Stimulated activated CD4-positive, alpha-beta T cell treated with anti-CD3 and anti-CD28 coated beads, Interleukin-1b, Interleukin-23, amount 100 ng/mL, for 48 hours (primary cell): ENCODE data around the gene LBH.
A peak's percentile ranks its signal among the peaks of the same experiment; 100 is the strongest.

Source experiments
- DNase-seq: peaks from one replicate; pipeline ENCODE4 v3.0.0-alpha.2; 2020

Gene LBH

DNA sequence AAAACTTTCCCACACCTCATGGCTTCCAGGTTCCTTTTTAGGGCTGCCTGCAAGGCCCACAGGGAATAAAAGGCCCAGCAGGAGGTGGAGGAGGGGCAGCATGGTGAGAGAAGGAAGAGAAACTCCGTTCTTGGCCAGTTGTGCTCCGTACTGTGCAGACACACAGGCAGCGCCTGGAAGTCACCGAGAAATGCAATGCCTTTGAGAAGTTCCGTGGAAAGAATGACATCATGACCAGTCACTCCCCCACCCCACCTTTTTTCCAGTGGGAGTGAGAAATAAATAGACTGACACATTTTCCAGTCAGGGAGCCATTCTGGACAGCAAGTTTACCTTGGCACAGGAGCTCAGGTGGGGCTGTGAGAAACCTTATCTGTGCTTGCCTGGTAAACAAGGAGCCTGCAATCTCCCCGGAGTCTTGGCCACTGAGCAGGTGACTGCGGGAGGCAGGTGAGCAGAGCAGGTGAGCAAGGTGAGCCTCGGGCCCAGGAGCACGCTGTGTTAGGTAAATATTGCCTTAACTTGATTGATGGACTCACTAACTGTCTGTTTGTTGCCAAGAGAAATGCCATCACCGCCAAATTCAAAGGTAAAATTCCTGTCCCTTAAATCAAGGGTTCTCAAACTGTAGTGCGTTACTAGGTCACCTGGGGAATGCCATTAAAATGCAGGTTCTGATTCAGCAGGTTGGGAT lies 13.5 kb upstream of the LBH start:
- no peak for DNase-seq

DNA sequence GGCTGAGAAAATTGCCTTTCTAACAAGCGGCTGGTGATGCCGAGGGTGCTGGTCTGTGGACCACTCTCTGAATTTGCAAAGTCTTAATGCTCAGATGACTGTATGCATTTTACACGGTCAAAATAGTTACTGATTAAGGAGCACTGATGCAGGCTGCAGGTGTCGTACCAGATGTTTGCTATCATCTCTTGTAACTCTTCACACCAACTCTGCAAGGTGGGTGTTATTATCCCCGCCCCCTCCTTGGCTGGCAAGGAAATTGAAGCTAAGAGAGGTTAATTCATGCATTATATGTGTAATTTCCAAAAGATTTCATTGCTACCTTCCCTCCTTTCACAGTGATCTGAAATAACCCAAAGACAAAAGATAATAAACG lies 13.0 kb upstream of the LBH start:
- DNase-seq, result no peak

DNA sequence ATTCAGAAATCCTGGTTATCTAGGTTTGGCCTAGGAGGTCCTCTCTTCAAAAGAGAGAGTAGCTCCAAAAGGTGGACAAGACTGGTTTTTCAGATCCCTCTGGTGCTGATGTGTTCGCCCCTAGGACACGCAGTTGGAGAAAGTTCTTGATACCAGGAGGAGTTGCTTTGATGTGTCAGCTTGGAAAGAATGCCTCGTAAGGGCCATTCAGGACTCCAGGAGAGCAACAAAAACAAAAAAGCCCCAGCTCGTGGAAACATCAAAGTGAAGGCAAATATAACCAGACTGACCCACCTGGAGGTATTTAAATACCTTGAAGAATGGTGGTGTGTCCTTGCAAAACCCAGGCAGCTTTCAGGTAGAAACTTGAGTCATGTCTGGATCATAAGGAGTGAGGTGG lies 12.5 kb upstream of the LBH start:
- DNase-seq, result no peak

DNA sequence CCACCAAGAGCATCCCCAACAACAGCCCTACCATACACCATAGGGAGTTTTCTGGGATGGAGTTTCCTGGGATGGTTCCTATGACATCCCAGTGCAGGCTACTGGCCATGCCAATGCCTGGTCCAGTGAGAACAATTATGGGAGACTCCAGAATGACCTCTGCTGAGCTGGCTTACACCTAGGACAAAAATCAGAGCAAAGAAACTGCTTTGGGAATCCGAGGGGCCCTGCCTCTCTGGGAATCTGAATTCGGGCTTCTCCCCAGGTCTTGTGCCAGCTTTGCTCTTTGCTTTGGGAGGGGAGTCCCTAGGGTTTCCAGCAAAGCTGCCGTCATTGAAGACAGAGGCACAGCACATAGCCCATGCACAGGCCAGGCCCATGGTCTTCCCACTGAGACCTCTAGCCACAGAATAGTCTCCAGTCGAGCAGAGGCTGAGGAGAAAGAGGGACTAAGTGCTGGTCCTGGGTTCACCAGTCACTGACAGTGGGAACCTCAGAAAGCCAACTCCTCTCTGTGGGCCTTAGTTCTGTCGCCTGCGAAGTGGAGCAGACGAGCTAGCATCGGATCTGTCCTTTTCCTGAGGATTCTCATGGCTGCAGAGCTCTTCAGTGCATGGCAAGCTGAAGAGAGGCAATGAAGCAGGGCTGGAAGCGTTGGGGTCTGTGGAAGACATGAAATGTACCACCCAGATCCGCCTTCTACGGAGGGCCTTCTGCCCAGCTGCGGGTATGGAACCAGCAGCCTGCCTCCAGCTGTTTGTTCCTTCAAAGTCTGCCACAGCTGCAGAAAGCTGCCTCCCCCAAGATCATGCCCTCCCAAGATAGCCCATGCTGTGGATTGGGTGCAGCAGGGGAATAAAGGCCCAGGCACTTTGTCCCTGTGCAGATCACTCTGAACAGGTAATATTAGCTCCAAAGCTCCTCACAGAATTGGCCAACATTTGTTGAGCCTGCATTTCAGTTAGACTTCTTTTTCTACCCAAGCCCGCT lies 11.2 kb upstream of the LBH start:
- DNase-seq, result no peak

DNA sequence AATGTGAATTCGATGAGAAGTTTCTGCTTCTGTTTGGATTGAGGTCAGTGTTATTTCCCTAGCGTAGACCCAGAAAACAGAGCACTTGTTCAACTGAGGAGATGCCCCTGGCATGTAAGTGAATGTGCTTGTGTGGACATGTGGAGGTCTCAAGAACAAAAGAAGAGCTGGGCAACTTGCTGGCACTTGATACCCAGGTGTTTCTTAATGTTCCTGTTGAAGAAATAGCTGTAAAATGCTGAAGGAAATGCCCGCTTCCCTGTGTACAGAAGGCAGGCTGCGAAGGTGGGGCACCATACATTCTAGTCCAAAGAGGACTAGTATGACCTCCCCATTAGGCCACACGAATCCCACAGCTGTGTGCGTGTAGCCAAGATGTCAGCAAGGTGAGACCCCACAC lies 9.8 kb upstream of the LBH start:
- no peak for DNase-seq

DNA sequence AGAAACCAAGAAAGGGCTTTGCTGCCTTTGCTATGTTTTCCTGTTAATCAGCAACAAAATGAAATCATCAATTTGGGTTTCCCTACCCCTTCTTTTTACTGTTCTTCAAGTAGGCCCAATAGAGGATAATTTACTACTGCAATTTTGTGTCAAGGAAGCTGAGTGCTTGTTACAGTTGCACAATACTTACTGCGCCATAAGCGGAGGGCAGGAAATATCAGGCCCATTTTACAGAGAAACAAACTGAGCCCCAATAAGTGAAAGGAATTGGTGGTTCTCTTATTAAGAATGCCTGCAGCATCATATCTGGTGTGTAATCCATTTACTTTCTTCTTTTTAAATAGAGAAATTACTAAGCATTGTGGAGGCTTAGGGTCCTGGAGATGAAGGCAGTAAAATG lies 9.3 kb upstream of the LBH start:
- DNase-seq, result no peak

DNA sequence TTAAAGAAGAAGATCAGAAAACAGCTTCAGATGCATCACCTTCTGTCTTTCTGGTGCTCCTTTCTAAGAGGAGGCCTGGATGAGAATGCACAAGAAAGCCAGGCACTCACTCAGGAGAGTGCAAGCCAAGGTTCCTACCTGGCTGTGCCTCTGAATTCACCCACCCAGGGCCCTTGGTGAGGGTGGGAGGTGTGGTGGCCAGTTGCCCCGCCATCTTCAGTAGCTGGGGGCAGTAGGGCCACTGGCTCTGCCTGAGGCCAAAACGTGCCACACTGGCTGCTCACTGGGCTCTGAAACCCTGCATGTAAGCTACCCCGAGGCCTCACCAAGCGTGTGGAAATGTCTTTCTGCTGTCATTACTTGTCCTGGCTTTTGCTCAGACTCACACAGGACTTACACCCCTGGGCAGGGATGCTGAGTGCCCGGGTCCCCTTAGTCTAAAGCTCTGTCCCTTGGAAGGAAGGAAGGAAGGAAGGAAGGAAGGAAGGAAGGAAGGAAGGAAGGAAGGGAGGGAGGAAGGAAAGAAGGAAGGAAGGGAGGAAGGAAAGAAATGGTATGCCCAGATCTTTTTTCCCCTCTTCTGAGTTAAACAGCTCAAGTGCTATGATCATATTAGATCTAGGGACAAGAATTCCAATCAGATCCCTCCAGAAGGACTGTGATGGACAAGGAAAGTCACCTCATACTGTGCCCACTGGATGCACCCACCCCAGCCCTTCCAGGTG lies 8.5 kb upstream of the LBH start:
- DNase-seq, result no peak

DNA sequence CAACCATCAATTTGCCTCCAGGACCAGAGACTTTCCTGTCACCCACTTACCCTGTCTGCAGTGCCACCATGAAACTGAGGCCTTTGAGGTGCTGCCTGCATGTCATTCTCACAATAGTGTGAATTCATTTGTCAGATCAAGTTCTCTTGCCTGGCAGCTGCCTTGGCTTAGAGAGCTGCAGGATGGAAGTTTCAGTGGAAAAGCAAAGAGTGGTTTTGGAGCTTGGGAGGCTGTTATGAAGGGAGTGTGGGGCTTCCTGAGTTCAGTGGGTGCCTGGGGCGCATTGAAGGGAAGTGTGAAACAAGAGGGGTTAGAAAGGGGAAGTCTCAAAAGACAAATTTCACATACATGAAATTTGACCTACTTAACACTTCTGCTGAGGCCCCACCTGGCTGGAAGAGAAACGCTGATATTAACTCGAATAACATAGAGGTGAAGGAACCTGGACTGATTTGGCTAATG lies 7.9 kb upstream of the LBH start:
- no peak for DNase-seq

DNA sequence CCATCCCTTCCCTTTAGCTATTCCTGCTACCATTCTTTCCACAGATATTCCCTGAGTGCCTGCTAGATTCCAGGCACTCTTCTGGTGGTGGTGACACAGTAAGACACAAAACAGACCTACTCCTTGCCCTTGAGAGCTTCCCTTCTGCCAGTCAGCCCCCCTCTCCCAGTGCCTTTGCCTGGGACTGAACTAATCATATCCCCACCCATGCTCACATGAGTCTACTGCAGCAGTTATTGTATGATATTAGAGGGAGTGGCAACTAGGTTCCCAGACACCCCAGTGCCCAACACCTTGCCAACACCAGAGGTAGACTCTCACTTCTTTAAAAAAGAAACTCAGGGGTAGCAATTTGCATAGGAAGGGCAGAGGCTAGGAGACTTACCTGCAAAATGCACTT lies 7.2 kb upstream of the LBH start:
- no peak for DNase-seq

DNA sequence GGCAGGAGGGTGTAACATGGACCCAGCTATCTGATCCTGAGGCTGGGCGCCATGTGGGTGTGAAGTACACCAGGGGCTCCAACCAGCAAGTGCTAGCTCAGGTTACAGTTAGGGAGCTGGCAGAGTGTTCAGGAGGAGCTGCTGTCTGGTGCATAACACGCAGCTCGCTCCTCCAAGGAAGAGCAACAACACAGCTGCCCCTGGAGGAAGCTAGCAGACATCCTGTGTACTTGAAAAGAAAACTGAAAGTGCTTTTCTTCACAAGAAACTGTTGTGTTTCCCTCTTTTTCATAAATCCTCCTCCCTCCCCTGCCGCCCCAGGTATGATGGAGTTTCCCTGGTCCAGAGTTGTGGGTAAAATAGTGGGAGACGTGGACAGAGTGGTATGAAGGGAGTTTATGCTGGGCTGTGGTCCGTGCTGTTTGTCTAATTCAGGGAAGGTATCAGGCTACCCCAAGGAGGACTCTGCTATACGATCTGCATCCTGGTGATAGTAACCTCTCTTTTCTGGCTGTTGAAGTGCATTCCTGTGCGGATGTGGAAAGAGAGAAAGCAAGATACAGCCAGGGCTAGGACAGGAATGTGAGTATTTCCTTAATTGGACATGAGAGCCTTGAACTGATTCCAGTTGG lies 6.1 kb upstream of the LBH start:
- DNase-seq, result no peak

DNA sequence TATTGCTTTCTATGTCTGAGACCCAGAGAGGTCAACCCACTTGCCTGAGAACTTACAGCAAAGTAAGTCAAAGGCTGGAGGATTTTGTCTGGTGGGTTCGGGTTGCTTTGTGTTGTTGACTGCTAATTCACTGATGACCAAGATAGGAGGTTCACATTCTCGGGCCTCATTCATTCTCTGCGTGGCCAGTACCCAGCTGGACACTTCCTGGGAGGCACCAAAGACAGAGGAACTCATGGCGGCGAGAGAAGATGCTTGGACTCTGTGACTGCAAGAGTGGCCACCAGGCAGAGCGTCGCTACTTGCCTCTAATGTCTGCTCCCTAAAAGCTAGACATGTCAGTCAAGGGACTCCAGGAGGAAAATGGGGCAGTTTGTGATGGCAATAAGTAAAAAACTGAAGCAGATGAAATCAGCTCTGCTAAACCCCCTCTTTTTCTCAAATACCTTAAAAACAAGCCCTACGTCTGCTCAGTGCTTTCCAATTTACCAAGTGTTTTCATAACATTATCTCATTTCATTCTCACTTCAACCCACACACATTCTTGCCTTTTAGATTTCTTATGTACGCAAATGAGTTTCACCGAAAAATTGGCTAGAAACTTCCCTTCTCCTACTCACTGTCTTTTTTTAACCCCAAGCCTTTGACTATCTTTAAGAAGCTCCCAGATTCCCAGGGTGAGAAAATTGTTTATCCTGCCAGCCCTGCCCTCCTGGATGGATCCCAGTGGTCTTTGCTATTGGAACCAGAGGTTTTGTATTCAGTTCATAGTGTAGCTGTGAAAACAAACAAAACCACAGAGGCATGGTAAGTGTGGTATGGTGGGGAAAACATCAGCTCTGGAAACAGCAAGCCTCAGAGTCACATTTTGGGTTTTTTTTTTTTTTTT lies 4.9 kb upstream of the LBH start:
- no peak for DNase-seq

DNA sequence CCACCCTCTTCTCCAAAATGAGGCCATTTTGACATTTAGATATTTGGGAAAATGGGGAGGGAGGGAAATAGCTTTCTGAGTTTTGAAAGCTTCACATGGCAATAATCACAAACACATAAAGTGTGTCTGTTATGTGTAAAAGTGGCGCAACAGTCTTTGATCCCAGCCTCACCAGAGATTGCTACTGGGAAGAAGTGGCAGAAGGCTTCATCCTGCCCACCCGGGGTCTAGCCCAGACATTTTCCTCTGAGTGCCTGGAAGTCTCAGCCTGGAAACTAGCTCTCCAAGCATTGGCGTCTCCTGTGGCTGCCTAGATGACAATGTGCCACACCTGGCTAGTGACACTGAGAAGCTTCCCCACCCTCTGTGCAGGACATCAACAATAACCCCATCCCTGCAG lies 1.7 kb upstream of the LBH start:
- DNase-seq, result no peak

DNA sequence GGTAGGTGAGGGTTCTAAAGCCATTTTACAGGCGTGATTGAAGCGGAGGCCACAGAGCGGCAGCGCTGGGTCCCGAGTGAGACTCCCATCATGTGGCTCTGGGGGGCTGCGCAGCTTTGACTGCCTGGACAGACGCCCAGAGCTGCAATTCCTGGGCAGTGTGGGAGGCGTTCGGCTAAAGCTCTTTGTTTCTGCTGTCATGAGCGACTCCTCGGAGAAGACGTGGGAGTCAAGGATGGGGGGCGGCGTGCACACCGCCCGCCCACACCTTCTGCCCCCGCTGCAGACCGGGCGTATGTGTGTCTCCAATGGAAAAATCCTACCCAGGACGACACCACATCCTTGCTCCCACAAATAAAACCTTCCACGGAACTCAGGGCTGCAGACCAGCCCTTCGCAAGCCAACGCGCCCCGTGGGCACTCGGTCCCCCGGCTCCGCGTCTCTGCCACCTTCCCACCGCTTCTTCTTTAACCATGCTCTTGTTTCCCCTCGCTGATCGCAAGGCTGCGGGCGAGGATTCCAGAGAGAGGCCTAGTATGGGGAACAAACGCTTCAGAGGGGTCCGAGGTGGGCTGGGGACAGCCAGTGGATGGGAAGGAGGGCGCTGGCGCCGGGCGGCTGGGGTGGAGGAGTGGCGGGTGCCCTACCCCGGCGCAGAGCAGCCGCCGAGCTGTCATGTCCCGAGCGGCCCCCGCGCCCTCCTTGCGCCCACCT lies 680 bp upstream of the LBH start:
- DNase-seq, result no peak

DNA sequence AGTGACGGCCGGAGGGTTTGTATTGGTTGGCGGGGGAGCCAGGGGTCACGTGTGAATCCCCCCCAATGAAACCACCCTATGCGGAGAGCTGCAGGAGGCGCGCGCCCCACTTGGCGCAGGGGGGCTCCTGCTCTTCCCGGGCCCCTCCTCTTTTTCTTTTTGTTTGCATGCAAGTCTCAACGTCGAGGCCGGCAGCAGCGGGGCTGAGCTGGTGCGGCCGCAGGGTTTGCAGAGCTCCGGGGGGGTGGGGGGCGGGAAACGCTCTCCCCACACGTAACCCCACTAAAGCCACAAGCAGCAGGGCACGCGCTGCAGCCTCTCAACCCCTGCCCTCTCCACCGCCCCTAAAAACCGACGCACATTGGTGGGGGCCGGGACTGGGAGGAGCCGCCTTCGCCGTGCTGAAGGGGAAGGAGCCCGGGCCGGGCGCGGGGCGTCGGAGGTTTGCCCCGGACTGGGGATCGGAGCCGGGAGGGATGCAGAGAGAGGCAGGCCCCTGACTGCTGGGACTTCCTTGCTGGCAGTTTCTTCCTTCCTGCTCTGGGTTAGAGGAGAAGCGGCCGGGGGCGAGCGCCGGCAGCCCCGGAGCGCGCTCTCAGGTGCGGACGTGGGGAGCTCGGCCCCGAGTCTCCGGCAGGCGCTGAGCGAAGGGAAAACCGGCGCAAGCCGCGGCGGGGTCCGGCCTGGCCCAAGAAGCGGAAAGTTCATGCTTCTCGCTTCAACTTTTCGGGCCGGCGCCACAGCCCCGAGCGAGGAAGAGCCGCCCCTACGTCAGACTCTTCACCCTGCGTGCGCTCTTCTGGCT lies 864 bp downstream of the LBH start:
- DNase-seq, result peak; percentile 75

DNA sequence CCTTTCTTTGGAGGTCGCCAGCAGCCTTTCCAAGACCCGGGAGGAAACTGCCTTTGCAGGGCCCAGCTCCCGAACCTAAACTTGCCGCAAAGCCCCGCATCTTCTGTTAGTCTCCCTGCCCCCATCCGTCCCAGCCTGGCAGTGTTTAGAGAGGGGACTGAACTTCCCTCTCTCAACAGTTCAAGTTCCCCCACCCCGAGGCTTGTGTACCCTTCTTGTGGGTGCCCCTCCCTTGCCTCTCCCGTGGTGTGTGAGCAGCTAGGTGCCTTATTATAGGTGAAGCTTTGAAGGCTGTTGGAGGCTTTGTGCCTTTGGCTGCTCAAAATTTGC lies 1.4 kb downstream of the LBH start:
- peak; percentile 31 for DNase-seq

DNA sequence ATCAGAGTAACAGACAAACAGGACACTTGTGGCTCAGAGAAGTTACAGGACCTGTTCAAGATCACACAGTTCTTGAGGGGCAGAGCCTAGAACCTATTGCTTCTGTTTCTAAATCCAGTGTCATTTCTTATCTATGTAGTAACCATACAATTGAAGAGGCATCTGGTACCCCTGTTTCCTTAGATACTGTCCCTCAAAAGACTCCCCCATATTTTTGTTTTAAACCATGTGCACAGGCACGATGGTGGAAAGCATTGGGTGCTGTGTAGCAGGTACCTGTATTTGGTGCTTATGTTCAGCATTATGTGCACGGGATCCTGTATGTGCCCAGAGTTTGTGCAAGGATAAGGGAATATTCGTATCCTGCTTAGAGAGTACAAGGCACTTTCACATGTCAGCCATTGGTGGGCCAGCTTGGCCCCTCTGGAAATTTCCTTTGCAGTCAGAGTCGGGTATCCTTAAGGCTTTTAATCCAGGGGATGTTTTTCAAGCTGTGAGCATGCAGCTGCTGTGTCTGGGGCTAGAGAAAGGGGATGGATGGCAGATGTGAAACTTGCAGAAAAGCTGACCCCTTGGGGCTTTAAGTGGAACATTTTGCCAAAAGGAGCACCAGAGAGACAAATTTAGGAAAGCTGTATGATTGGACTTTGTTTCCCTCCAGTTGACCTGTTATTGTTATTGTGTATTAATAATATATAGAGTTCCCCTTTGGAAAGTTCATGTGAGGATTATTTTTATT lies 2.1 kb downstream of the LBH start:
- DNase-seq, result no peak

DNA sequence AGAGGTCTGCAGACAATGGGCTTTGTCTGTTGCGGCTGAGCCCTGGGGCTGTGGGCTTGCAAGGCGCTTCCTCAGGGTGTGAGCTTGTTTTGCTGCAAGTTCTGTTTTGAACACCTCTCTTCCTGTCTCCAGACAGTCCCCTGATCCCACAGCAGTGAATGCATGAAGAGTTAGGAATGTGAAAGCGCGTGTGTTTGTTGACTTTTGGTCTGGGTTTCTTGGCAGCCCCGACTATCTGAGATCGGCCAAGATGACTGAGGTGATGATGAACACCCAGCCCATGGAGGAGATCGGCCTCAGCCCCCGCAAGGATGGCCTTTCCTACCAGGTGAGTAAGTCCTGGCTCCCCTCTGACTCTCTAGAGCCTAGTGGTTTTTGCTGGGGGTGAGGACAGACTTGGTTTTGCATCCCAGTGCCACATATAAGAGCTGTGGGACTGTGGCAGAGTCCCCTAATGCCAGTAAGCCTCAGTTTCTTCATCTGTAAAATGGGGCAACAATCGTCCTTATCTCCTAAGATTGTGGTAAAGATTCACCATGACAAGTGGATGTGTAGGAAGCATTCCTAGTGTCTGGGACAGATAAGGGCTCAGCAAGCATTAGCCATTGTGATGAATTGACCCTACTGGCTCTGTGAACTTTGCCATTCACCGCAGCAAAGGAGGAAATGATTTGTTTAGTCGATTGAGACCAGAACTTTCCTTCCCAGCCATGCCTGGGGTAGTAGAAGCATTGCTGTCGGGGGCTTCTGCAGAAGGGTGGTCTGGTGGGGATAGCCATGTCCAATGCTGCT lies 3.0 kb downstream of the LBH start:
- DNase-seq, result peak; percentile 66

DNA sequence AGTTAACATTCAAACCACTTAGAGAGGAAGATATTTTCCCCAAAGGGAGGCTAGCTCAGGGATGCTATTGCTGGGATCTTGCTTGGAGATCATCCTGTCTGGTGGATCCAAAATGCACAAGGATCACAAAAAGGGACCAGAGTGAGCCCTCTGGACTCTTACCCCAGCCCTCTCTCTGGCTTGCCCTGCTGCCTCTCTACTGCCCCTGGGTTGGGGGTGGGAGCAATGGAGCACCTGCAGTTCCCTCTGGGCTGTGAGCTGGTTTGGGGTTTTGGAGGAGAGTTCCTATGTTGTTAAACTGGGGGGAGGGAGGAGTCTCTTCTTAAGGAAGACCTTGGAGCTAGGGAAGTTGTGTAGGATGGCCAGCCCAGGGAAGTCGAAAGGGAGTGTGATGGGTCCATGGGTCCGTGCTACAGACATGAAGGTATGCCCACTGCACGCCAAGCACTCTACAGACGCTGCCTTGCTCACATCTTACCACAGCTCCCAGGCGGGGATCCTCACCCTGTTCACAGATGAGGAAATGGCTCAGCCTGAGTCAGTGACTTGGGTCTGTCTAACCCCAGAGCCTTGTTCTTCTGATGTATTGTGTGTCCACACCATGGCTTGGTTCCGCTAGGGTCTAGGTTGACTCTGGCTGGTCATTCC lies 3.8 kb downstream of the LBH start:
- DNase-seq, result peak; percentile 84
